ENCODE measurements around the gene GPR143.

DNA sequence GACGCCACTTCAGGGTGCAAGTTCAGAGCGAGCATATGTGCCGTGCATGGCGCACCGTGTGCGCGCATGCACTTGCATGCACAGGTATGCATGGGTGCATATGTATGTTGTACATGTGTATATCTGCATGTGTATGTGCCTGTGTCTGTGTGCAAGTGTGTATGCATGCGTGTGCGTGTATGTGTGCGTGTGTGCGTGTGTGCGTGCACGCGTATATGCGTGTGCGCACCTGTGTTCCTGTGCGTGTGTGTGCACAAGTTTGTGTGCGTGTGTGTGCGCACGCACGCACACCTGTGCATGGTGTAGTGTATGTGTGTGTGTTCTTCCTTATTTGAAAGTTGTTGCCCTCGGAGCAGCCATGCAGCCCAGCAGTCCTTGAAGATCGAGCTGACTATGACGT, 76.8 kb downstream of the GPR143 start:
- TF ChIP-seq, protein P1, sequence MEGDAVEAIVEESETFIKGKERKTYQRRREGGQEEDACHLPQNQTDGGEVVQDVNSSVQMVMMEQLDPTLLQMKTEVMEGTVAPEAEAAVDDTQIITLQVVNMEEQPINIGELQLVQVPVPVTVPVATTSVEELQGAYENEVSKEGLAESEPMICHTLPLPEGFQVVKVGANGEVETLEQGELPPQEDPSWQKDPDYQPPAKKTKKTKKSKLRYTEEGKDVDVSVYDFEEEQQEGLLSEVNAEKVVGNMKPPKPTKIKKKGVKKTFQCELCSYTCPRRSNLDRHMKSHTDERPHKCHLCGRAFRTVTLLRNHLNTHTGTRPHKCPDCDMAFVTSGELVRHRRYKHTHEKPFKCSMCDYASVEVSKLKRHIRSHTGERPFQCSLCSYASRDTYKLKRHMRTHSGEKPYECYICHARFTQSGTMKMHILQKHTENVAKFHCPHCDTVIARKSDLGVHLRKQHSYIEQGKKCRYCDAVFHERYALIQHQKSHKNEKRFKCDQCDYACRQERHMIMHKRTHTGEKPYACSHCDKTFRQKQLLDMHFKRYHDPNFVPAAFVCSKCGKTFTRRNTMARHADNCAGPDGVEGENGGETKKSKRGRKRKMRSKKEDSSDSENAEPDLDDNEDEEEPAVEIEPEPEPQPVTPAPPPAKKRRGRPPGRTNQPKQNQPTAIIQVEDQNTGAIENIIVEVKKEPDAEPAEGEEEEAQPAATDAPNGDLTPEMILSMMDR (IDR thresholded peaks at IDR 0.05; ENCODE audit: low read depth, low read length): no peak
- TF ChIP-seq POLR2A (IDR thresholded peaks at IDR 0.05; ENCODE audit: extremely low read depth, insufficient read length): no peak
- TF ChIP-seq MYC (IDR thresholded peaks at IDR 0.05; ENCODE audit: low read depth, low read length): no peak
- TF ChIP-seq, protein P2, sequence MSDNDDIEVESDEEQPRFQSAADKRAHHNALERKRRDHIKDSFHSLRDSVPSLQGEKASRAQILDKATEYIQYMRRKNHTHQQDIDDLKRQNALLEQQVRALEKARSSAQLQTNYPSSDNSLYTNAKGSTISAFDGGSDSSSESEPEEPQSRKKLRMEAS (IDR thresholded peaks at IDR 0.05; ENCODE audit: low read depth, low read length): no peak

Data from NB4 (cell line).